Memory B cell (primary cell): ENCODE data around the gene CYP4F2.
"Not testable (repeated sequence)": the region's sequence is repeated elsewhere in the genome, so short reads cannot be mapped to it uniquely, and the experiment has no call there.

Experiments used
- ATAC-seq: fragments of 150-1000 bp; cut with Tn5 transposase; 2 replicates; pipeline ENCODE4 v1.10.0; 2021; ENCODE audit warnings: low read depth, mild to moderate bottlenecking, moderate library complexity
- DNase-seq, 2 donors: peaks; one replicate each; pipeline ENCODE4 v3.0.0; 2022; ENCODE audit warnings: low spot score in 2 of 2
- H3K27ac Mint-ChIP-seq: one replicate; pipeline ENCODE4 v1.8.0; 2022; ENCODE audit warnings: mild to moderate bottlenecking, moderate library complexity, mixed read lengths
- H3K27me3 Mint-ChIP-seq: one replicate; pipeline ENCODE4 v1.8.0; 2022; ENCODE audit warnings: mixed read lengths
- H3K36me3 Mint-ChIP-seq: one replicate; pipeline ENCODE4 v1.8.0; 2022; ENCODE audit warnings: mild to moderate bottlenecking, mixed read lengths
- H3K4me1 Mint-ChIP-seq: one replicate; pipeline ENCODE4 v1.8.0; 2022; ENCODE audit warnings: mixed read lengths
- H3K4me3 Mint-ChIP-seq: one replicate; pipeline ENCODE4 v1.8.0; 2022; ENCODE audit warnings: mild to moderate bottlenecking, moderate library complexity, mixed read lengths
- H3K9me3 Mint-ChIP-seq: one replicate; pipeline ENCODE4 v1.8.0; 2022; ENCODE audit warnings: mixed read lengths

The CYP4F2 gene, protein sequence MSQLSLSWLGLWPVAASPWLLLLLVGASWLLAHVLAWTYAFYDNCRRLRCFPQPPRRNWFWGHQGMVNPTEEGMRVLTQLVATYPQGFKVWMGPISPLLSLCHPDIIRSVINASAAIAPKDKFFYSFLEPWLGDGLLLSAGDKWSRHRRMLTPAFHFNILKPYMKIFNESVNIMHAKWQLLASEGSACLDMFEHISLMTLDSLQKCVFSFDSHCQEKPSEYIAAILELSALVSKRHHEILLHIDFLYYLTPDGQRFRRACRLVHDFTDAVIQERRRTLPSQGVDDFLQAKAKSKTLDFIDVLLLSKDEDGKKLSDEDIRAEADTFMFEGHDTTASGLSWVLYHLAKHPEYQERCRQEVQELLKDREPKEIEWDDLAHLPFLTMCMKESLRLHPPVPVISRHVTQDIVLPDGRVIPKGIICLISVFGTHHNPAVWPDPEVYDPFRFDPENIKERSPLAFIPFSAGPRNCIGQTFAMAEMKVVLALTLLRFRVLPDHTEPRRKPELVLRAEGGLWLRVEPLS

DNA sequence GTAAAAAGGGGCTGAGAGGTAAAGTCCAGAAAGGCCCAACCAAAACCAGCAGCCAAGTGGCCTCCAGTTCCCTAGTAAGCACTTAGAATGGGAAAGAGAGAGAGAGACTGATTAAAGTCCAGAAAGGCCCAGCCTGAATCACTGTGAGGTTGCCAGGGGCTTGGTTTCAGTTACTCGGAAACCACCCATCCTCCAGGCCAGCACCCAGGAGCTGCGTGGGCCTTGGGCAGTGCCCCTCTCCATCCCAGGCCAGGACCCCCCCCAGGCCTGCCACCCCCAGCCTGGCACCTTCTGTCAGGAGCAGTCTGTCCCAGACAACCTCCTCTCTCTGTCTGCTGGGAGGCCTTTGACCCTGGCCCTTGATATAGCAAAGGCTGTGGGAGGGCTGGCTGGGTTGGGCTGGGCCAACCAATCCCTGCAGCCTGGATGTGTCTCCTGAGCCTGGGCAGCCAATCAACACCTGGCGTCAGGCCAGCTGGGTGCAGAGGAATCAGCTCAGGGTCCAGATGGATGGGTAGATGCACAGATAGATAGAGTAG is at the start of gene CYP4F2:
Gene CYP4F2 (minus strand): TSS at position 337 of the 539 bp plus-strand sequence. CDS start 463 bp downstream, outside the sequence.
- no peak for DNase-seq
- H3K4me3 Mint-ChIP-seq: no peak within 1 kb of the TSS
- H3K36me3 Mint-ChIP-seq: peaks cover 1% of the 10 kb centered on the region
- peaks cover 20% of the 10 kb centered on the region for H3K27me3 Mint-ChIP-seq
- ATAC-seq: no peak
- peaks cover 4% of the 10 kb centered on the region for H3K9me3 Mint-ChIP-seq
- H3K4me1 Mint-ChIP-seq: no peaks in the 10 kb centered on the region
- no peak within 1 kb of the TSS for H3K27ac Mint-ChIP-seq

DNA sequence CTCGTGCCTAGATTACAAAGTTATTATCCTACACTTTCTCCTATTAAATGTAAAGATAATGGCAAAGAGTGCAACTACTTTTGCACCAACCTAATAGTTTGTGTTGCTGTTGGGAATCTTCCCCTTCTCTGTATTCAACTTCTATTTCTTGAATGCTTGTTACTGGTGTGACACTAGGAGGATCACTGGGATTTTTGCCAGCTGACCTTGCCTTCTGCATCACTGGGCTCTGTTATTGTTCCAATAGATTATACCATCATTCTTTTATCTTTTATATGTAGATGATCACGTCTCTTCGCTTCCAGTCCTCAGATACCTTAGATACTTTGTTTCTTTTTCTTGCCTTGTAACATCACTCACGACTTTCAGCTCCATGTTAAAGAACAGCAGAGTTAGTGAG is 47.4 kb upstream of the CYP4F2 start:
- no peak overlapping the region for H3K27ac Mint-ChIP-seq
- H3K4me3 Mint-ChIP-seq: no peak overlapping the region
- no peaks in the 10 kb centered on the region for H3K4me1 Mint-ChIP-seq
- peaks cover 7% of the 10 kb centered on the region for H3K36me3 Mint-ChIP-seq
- DNase-seq: no peak
- ATAC-seq: no peak
- peaks cover 22% of the 10 kb centered on the region for H3K27me3 Mint-ChIP-seq
- H3K9me3 Mint-ChIP-seq: peaks cover 12% of the 10 kb centered on the region

DNA sequence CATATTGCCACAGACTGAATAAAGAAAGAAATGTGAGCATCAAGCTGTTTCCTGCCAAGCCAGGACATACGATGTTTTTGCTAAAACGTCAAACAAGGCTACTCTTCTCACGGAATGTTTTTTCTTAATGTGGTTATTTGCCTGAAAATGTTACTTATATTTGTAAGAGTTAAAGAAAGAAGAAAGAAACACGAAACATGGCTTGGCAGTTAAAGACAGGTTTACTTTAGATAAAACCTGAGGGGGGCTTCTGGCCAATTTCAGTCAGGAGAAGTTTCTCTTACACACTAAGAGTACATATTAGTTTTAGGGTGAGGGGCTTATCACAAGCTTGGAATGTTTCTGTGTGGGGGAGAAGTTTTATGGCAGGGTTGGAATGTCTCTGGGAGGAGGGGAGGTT is 46.5 kb upstream of the CYP4F2 start:
- Mint-ChIP-seq H3K27ac (no peak overlapping the region), H3K4me1 (no peaks in the 10 kb centered on the region), H3K36me3 (peaks cover 6% of the 10 kb centered on the region), H3K4me3 (no peak overlapping the region), H3K27me3 (peaks cover 21% of the 10 kb centered on the region), H3K9me3 (peaks cover 9% of the 10 kb centered on the region)
- ATAC-seq (no peak), DNase-seq (no peak)

DNA sequence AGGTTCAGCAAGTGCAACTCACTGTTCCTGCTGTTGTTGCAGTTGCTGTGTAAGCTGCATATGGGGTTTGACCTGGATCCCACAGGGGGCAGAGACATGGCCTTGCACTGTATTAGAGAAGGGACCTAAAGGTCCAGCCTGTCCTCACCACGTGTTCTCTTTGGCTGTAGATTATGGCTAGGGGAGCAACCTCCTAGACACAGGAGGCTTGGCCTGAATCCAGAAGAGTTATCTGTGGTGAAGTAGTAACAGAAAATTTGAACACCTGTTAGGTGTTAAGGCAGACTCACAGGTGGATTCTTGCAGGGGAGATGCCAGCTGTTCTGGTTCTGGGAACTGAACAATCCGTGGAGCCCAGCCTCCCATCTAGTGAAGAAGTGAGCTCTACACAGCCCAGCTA is 39.9 kb upstream of the CYP4F2 start:
- Mint-ChIP-seq H3K4me3 (no peak overlapping the region), H3K27ac (no peak overlapping the region)

DNA sequence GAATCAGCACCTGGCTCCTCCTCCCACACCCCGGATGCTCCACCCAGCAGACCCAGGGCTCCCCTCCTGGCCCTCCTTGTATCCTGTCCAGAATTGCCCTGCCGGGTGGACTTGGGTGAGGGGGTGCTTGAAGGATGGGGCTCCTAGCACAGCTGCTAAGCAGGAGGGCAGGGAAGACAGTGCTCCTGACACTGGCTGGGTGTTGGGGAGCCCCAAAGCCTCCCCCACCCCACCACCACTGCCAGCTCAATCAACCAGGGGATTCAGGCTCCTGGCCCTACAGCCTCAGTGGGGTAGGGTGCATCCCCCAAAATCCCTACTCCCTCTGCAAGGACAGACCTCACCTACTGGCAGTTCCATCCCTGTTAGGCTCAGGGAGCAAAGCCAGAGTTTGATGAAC is 39.1 kb upstream of the CYP4F2 start:
- H3K27ac Mint-ChIP-seq: no peak overlapping the region
- H3K4me1 Mint-ChIP-seq: no peaks in the 10 kb centered on the region
- H3K4me3 Mint-ChIP-seq: no peak overlapping the region
- no peaks in the 10 kb centered on the region for H3K36me3 Mint-ChIP-seq
- peaks cover 15% of the 10 kb centered on the region for H3K27me3 Mint-ChIP-seq
- no peak for ATAC-seq
- no peak for DNase-seq
- peaks cover 3% of the 10 kb centered on the region for H3K9me3 Mint-ChIP-seq

More for the DNA sequence above, 39.9 kb upstream of the CYP4F2 start:
- no peaks in the 10 kb centered on the region for H3K36me3 Mint-ChIP-seq
- no peaks in the 10 kb centered on the region for H3K4me1 Mint-ChIP-seq
- peaks cover 3% of the 10 kb centered on the region for H3K9me3 Mint-ChIP-seq
- no peak for DNase-seq
- ATAC-seq: no peak
- peaks cover 17% of the 10 kb centered on the region for H3K27me3 Mint-ChIP-seq

DNA sequence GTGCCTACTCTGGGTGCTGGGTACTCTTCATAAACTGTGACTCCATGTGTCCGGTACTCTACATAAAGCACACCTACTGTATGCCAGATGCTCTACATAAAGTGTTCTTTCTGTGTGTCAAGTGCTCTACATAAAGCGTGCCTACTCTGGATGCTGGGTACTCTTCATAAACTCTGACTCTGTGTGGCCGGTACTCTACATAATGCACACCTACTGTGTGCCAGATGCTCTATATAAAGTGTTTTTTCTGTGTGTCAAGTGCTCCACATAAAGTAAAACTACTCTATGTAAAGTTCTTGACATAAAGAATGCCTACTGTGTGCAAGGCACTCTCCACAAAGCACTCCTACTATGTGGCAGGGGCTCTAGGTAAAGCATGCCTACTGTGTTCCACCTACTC is 38.3 kb upstream of the CYP4F2 start:
- H3K4me1 Mint-ChIP-seq: no peaks in the 10 kb centered on the region
- H3K9me3 Mint-ChIP-seq: peaks cover 5% of the 10 kb centered on the region
- H3K27me3 Mint-ChIP-seq: peaks cover 16% of the 10 kb centered on the region
- H3K36me3 Mint-ChIP-seq: peaks cover 2% of the 10 kb centered on the region
- no peak overlapping the region for H3K4me3 Mint-ChIP-seq
- ATAC-seq (no peak), DNase-seq (no peak)
- H3K27ac Mint-ChIP-seq: no peak overlapping the region

DNA sequence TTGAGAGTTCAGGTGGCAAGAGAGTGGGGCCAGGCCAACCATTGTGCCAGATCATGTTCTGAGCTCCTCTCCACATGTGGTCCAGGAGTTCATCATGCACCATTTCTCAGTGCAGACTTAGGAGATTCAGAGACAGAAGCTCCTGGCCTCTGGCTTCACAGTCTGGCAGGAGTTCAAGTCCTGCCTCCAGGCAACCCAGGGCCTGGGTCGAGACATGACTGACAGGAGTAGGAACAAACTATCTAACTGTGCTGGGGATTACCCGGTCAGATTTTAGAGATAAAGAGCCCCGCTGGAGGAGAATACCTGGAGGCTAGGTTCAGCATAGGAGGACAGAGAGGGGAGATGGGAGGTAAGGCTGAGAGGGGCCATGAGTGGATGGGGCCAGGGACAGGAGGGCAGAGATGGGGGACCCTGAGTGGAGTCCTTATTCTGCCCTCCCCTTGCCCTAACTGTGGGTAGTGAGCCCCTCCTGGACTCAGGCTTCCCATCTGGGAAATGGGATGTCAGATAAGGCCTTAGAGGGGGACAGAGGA is 37.4 kb upstream of the CYP4F2 start:
- Mint-ChIP-seq H3K9me3 (peaks cover 5% of the 10 kb centered on the region), H3K27ac (no peak overlapping the region), H3K4me1 (no peaks in the 10 kb centered on the region), H3K4me3 (no peak overlapping the region), H3K27me3 (peaks cover 17% of the 10 kb centered on the region), H3K36me3 (peaks cover 4% of the 10 kb centered on the region)
- DNase-seq (no peak), ATAC-seq (no peak)

DNA sequence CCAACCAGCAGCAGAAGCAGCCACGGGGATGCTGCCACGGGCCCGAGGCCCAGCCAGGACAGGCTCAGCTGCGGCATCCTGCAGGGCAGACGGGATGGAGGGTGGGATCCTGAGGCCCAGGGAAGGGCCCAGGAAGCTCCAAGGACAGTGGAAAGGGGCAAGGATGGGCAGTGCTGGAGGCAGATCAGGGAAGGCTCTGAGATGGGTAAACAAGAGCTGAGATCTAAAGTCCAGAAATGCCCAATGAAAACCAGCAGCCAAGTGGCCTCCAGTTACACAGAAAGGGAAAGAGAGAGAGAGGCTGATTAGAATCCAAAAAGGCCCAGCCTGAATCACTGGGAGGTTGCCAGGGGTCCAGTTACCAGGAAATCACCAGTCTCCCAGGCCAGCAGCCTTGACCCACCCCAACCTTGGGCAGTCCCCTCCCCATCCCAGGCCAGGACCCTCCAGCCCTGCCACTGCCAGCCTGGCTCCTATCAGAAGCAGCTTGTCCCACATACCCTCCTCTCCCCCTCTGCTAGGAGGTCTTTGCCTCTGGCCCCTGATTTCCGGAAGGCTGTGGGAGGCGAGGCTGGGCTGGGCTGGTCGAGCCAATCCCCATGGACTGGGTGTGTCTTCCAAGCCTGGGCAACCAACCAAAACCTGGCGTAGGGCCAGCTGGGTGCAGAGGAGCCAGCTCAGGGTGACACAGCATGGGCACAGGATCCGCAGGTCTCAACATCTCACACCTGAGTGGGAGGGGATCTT is 36.6 kb upstream of the CYP4F2 start, which contains the start of gene CYP4F11:
Gene CYP4F11 (minus strand): TSS at position 198 of the 747 bp plus-strand sequence. CDS start 121 bp downstream, at position 77.
- peaks cover 4% of the 10 kb centered on the region for H3K36me3 Mint-ChIP-seq
- ATAC-seq: no peak
- H3K27ac Mint-ChIP-seq: no peak within 1 kb of the TSS
- peaks cover 5% of the 10 kb centered on the region for H3K9me3 Mint-ChIP-seq
- DNase-seq: no peak
- no peaks in the 10 kb centered on the region for H3K4me1 Mint-ChIP-seq
- H3K4me3 Mint-ChIP-seq: no peak within 1 kb of the TSS
- H3K27me3 Mint-ChIP-seq: peaks cover 19% of the 10 kb centered on the region

DNA sequence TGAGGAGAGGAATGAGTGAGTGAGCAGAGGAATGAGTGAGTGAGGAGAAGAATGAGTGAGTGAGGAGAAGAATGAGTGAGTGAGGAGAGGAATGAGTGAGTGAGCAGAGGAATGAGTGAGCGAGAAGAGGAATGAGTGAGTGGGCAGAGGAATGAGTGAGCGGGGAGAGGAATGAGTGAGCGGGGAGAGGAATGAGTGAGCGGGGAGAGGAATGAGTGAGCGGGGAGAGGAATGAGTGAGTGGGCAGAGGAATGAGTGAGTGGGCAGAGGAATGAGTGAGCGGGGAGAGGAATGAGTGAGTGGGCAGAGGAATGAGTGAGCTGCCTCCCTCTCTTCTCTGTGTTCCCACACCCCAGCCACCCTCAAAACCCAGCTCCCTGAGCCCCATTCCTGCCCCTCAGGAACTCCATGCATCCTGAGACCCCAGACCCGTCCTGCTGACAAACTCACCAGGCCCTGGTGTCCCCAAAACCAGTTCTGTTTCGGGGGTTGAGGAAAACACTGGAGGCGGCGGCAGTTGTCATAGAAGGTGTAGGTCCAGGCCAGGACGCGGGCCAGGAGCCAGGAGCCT is 36.0 kb upstream of the CYP4F2 start:
- ATAC-seq, H3K27ac Mint-ChIP-seq, H3K9me3 Mint-ChIP-seq, H3K4me1 Mint-ChIP-seq, H3K36me3 Mint-ChIP-seq, DNase-seq, H3K4me3 Mint-ChIP-seq: not testable (repeated sequence)
- peaks cover 22% of the 10 kb centered on the region for H3K27me3 Mint-ChIP-seq

DNA sequence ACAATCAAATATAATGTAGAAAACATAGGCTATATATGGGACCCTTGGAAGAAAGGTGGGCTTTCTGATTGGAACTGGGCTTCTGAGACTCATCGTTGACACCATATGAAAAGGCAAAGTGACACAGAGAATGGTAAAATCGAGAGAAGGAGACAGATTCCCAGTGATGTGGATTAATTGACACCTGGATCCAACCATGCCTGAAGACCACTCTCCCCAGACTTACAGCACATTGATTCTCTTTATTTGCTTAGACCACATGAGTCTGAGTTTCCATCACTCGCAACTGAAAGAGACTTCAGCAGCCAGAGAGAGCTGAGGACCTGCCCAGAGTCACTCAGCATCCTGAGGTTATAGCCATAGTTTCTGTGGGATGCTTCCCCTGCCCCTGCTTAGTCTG is 30.4 kb upstream of the CYP4F2 start:
- ATAC-seq (no peak), DNase-seq (no peak)
- Mint-ChIP-seq H3K27ac (no peak overlapping the region), H3K27me3 (peaks cover 31% of the 10 kb centered on the region), H3K4me1 (no peaks in the 10 kb centered on the region), H3K9me3 (peaks cover 4% of the 10 kb centered on the region), H3K36me3 (peaks cover 4% of the 10 kb centered on the region), H3K4me3 (no peak overlapping the region)

DNA sequence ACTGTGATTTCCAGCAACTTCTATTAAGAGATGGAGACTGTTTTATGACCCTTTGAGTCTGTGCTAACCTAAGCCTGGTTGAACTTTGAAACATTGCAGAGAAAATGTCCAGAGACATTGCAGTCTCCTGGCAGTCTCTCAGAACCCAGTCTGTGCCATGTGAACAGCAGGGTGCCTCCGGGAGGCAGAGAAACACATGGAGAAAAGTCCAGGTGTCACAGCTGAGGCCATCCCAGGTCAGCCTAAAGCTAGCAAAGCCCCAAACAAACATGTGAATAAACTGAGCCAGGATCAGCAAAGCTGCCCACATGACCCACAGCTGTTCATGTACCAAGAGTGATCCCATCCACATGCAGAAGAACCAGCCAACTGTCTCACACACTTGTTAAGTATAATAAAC is 28.6 kb upstream of the CYP4F2 start:
- H3K4me3 Mint-ChIP-seq: no peak overlapping the region
- H3K4me1 Mint-ChIP-seq: no peaks in the 10 kb centered on the region
- no peak overlapping the region for H3K27ac Mint-ChIP-seq
- H3K36me3 Mint-ChIP-seq: peaks cover 4% of the 10 kb centered on the region
- DNase-seq (no peak), ATAC-seq (no peak)
- peaks cover 4% of the 10 kb centered on the region for H3K9me3 Mint-ChIP-seq
- peaks cover 35% of the 10 kb centered on the region for H3K27me3 Mint-ChIP-seq

DNA sequence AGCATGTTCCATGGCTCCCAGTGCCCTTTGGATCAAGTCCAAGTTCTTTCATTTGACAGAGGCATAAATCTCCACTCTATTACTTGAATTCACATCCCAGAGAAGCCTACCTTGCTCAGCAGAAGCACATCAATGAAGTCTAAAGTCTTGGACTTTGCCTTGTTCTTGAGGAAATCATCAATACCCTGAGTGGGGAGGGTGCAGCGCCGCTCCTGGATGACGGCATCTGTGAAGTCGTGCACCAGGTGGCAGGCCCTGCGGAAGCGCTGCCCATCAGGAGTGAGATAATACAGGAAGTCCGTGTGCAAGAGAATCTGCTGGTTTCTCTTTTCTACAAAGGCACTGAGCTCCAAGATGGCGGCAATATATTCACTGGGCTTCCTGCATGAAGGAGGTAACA is 25.8 kb upstream of the CYP4F2 start:
- no peaks in the 10 kb centered on the region for H3K36me3 Mint-ChIP-seq
- no peak overlapping the region for H3K4me3 Mint-ChIP-seq
- H3K4me1 Mint-ChIP-seq: no peaks in the 10 kb centered on the region
- H3K27me3 Mint-ChIP-seq: peaks cover 30% of the 10 kb centered on the region
- H3K9me3 Mint-ChIP-seq: peaks cover 2% of the 10 kb centered on the region
- no peak for DNase-seq
- no peak for ATAC-seq
- H3K27ac Mint-ChIP-seq: no peak overlapping the region

DNA sequence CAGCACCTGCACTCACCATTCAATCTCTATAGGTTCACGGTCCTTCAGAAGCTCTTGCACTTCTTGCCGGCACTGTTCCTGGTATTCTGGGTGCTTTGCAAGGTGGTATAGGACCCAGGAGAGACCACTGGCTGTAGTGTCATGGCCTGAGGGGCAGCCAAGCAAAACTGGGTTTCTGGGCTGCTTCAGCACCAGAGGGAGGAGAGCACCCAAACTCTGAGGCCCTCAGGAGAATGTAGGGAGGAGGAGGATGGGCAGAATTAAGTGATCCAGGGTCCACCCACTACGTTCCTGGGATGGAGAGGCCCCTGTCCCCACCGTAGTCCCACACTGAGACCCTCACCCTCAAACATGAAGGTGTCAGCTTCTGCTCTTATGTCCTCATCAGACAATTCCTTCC is 24.1 kb upstream of the CYP4F2 start:
- DNase-seq (no peak), ATAC-seq (no peak)
- H3K36me3 Mint-ChIP-seq: no peaks in the 10 kb centered on the region
- H3K9me3 Mint-ChIP-seq: peaks cover 2% of the 10 kb centered on the region
- no peaks in the 10 kb centered on the region for H3K4me1 Mint-ChIP-seq
- H3K27me3 Mint-ChIP-seq: peaks cover 27% of the 10 kb centered on the region
- H3K4me3 Mint-ChIP-seq: no peak overlapping the region
- no peak overlapping the region for H3K27ac Mint-ChIP-seq

DNA sequence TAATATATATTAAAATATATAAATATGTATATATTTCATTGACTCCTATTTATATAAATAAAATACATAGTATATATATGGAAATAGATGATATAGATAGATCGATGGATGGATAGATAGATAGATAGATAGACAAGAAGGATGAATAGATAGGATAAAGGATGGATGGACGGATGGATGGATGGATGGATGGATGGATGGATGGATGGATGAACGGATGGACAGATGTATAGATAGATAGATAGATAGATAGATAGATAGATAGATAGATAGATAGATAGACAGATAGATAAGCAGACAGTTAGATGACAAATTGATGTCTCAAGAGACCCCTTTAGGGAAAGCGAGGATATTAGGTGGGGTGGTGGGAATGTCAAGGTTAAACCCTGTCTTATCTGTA is 21.4 kb upstream of the CYP4F2 start:
- Mint-ChIP-seq H3K4me3 (no peak overlapping the region), H3K4me1 (no peaks in the 10 kb centered on the region), H3K36me3 (no peaks in the 10 kb centered on the region), H3K27me3 (peaks cover 19% of the 10 kb centered on the region), H3K27ac (no peak overlapping the region), H3K9me3 (peaks cover 4% of the 10 kb centered on the region)
- no peak for ATAC-seq
- DNase-seq: no peak
